Activated T-cell treated with anti-CD3 and anti-CD28 coated beads, Interleukin-2, amount 50 U/mL, for 24 hours (primary cell): Measurements from ENCODE around the gene NKD2.

Source experiments
- DNase-seq: peaks from one replicate; pipeline ENCODE4 v3.0.0-alpha.2; 2020
- H3K27ac Mint-ChIP-seq: 2 replicates; pipeline ENCODE4 v1.8.0; 2020; ENCODE audit warnings: mild to moderate bottlenecking, mixed read lengths
- H3K27me3 Mint-ChIP-seq: 2 replicates; pipeline ENCODE4 v1.8.0; 2020; ENCODE audit warnings: mixed read lengths
- H3K36me3 Mint-ChIP-seq: 2 replicates; pipeline ENCODE4 v1.8.0; 2020; ENCODE audit warnings: low read depth, mixed read lengths
- H3K4me1 Mint-ChIP-seq: 2 replicates; pipeline ENCODE4 v1.8.0; 2020; ENCODE audit warnings: low read depth, mixed read lengths
- H3K4me3 Mint-ChIP-seq: 2 replicates; pipeline ENCODE4 v1.8.0; 2020; ENCODE audit warnings: mild to moderate bottlenecking, moderate library complexity, mixed read lengths
- H3K9me3 Mint-ChIP-seq: 2 replicates; pipeline ENCODE4 v1.8.0; 2020; ENCODE audit warnings: mixed read lengths

The NKD2 gene

DNA sequence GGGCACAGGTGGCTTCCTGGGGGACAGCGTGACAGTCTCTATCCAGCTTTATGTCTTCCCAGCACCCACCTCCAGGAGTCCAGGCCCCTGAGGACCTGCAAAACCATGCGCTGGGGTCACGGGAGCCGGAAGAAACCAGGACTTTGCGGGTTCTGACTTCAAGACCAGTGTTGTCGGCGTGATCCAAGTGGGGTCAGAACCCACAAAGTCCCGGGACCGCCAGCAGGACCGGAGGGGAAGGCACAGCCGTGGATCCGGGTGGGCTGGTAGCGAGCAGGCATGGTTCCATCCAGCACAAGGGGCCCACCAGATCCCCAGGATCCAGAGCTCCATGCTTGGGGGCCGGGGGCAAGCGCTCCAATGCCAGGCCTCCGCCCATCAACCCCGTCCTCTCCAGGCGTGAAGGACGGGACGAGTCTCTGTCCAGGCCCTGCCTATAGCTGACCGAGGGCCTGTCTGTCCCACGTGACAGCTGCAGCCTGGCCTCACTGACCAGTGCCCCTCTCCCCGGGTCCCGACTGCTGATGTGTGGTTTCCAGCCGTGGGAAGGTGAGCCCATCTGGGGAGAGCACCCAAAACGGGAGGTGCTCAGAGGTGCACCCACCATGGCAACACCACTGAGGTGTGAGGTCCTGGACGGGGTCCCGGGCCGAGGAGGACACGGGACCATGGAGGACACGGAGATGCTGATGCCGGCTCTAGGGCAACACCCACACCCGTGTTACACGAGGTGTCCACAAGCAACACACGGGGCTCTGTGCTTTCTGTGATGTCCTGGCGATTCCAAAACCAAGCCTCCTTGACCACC is 54.4 kb downstream of the NKD2 start:
- DNase-seq = no peak
- Mint-ChIP-seq H3K4me3 (no peak overlapping the region), H3K27me3 (no peaks in the 10 kb centered on the region), H3K36me3 (peaks cover 64% of the 10 kb centered on the region), H3K27ac (no peak overlapping the region), H3K9me3 (no peaks in the 10 kb centered on the region), H3K4me1 (no peaks in the 10 kb centered on the region)

DNA sequence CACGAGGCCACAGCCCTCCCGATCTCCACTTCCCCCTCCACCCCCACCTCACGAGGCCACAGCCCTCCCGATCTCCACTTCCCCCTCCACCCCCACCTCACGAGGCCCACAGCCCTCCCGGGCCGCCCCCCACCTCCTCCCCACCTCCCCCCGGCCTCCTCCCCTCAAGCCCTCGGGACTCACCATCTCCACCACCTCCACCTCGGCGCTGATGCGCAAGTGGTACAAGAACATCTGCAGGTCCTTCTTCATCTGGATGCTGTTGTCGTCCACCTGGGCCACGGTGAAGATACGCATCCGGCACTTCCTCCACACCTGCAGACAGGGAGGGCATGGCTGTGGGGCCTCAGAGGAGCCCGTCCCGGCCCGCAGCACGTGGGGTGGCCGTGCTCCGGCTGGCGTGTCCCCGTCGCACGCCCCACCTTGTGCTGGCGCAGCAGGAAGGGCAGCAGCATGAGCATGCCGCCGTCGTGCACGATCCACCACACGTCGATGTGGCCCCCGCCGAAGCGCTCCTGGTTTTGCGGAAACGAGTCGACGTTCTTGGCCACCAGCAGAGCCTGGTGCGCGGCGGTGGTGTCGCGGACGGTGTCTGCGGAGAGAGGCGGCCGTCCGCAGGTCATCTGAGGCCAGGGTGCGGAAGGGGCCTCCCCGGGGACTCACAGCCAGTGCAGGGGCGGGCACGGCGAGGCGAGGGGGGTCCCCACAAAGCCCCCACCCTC is 55.2 kb downstream of the NKD2 start:
- H3K9me3 Mint-ChIP-seq = no peaks in the 10 kb centered on the region
- DNase-seq = no peak
- H3K27me3 Mint-ChIP-seq = no peaks in the 10 kb centered on the region
- H3K27ac Mint-ChIP-seq = no peak overlapping the region
- peaks cover 62% of the 10 kb centered on the region for H3K36me3 Mint-ChIP-seq
- H3K4me1 Mint-ChIP-seq = no peaks in the 10 kb centered on the region
- no peak overlapping the region for H3K4me3 Mint-ChIP-seq

DNA sequence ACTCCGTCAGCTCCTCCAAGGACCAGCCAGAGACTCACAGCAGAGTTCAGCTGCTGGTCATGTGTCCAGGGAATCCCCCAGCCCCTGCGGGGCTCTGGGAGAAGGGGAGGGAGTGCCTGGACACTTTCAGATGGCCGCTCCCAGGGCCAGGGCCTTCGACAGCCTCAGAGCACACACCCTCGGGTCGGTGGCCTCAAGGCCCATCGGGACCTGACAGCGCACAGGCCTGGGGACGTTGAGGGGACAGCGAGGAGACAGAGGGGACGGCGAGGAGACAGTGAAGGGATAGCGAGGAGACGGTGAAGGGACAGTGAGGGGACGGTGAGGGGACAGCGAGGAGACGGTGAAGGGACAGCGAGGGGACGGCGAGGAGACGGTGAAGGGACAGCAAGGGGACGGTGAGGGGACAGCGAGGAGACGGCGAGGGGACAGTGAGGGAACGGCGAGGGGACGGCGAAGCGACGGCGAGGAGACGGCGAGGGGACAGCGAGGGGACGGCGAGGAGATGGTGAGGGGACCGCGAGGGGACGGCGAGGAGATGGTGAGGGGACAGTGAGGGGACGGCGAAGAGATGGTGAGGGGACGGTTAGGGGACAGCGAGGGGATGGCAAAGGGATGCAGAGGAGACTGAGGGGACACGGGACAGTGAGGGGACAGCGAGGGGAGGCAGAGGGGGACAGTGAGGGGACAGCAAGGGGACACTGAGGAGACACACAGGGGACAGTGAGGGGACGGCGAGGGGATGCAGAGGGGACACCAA is 56.0 kb downstream of the NKD2 start:
- Mint-ChIP-seq H3K36me3 (peaks cover 61% of the 10 kb centered on the region), H3K4me1 (no peaks in the 10 kb centered on the region), H3K27me3 (no peaks in the 10 kb centered on the region), H3K4me3 (no peak overlapping the region), H3K9me3 (no peaks in the 10 kb centered on the region), H3K27ac (no peak overlapping the region)
- DNase-seq = no peak

DNA sequence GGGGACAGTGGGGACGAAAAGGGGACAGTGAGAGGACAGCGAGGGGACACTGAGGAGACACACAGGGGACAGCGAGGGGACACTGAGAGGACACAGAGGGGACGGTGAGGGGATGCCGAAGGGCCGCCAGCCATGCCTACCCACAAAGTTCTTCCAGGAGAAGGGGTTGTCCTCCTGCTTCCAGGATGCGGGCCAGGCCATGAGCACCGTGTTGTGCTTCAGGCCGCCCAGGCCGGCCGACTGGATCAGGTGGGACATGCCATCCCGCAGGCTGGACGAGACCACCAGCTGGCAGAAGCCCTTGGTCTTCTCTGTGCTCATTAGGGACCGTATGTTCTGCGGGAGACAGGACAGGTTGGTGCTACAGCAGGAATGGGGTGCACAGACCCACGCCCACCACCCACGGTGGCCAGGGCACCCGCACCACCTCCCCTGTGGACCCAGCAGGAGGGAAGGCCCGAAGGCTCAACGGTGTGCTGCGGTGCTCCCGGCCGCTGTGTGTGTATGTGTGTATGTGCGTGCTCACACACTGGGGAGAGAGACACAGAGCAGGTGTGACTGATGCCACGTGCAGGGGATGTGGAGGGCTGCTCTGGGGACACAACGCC is 56.6 kb downstream of the NKD2 start:
- H3K9me3 Mint-ChIP-seq = no peaks in the 10 kb centered on the region
- no peaks in the 10 kb centered on the region for H3K27me3 Mint-ChIP-seq
- no peaks in the 10 kb centered on the region for H3K4me1 Mint-ChIP-seq
- H3K27ac Mint-ChIP-seq = no peak overlapping the region
- no peak for DNase-seq
- H3K36me3 Mint-ChIP-seq = peaks cover 56% of the 10 kb centered on the region
- no peak overlapping the region for H3K4me3 Mint-ChIP-seq

DNA sequence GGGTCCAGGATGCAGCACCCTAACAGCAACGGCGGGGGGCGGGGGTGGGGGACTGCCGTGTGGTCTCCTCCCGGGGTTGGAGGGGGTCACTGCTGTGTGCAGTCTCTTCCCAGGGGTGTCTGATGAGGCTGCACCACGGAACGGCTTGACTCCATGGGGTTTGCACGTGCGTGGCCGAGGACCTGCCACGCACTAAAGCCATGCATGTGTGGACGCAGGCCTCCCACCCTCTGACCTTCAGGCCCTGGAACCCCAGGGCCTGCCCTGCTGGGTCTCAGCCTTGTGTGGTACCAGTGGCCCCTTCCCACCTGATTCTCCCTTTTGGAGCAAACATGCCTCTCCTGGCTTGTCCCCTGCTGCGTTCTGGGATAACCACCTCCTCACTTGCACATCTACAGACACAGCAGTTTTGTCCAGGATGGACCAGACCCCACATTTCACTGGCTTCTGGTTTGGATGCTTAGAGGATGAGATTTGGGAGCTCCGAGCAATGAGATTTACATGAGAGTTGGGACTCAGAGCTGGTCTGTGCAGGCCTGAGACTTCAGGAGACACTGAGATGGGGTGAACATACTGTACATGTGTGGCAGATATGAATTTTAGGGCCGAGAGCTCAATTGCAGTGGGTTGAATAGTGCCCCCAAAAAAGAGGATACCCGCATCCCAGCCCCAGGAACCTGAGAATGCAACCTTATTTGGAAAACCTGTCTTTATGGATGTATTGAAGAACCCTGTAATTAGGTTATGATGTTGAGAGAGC is 57.5 kb downstream of the NKD2 start:
- H3K9me3 Mint-ChIP-seq = no peaks in the 10 kb centered on the region
- H3K36me3 Mint-ChIP-seq = peaks cover 51% of the 10 kb centered on the region
- no peak overlapping the region for H3K27ac Mint-ChIP-seq
- no peak for DNase-seq
- no peak overlapping the region for H3K4me3 Mint-ChIP-seq
- H3K27me3 Mint-ChIP-seq = no peaks in the 10 kb centered on the region
- H3K4me1 Mint-ChIP-seq = no peaks in the 10 kb centered on the region

DNA sequence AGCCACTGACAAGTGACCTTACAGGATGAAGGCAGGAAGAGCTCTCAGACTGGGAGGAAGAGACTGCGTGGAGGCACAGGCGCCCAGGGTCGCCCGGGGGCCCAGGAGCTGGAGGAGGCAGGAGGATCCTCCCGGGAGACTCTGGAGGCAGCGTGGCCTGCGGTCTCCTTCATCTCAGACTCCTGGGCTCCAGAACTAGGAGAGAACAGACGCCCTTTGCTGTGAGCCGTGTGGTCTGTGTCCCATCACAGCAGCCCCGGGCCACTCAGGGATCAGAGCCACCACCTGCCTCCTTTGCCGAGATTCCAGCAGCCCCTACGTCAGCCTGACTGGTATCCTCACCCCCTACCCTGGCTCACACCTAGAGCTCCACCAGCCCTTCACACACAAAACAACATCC is 58.1 kb downstream of the NKD2 start:
- no peak overlapping the region for H3K4me3 Mint-ChIP-seq
- peak overlapping the region; percentile 63 for H3K27ac Mint-ChIP-seq
- peaks cover 48% of the 10 kb centered on the region for H3K36me3 Mint-ChIP-seq
- no peaks in the 10 kb centered on the region for H3K4me1 Mint-ChIP-seq
- no peaks in the 10 kb centered on the region for H3K27me3 Mint-ChIP-seq
- no peaks in the 10 kb centered on the region for H3K9me3 Mint-ChIP-seq
- DNase-seq = no peak

DNA sequence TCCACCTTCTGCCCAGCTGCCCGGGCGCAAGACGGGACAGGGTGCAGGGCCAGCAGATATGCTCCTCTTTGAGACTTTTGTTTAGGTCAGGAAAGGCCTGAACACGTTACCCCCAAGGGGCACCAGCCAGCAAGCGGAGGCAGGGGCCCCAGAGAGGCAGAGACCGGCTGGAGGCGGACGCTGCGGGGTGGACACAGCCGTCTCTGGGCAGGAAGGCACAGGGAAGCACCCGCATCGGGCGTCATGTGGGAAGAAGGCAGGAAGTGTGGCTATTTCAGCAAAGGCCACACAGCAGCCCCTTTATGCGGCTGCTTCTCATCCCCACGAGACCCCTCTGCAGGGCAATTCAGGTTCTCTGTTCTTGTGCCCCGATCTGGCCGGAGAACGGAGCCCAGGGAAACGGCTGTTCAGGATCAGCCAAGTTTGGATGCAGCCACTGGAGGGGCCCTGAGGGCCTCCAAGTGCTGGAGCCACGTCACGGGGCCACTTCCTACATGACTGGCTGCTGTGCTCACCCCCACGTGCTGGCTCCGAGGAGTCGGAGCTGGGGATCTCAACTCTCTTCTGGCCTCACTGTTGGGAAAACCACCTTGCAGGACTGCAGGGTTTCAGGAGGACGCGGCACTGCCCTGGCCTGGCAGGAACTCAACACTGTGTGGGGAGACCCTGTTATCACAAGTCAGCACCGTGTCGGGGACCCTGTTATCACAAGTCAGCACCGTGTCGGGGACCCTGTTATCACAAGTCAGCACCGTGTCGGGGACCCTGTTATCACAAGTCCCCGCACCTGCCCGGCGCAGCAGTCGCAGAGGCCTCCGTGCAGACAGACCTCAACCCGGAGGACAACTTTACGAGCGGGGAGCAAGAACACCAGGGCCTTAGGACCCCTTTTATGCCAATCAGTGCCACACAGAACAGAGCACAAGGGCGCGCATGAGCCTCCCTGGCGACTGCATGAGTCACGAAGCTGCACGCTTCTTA is 58.8 kb downstream of the NKD2 start:
- DNase-seq = no peak
- Mint-ChIP-seq H3K4me1 (no peaks in the 10 kb centered on the region), H3K27me3 (no peaks in the 10 kb centered on the region), H3K4me3 (no peak overlapping the region), H3K9me3 (no peaks in the 10 kb centered on the region), H3K36me3 (peaks cover 44% of the 10 kb centered on the region), H3K27ac (peak overlapping the region; percentile 63)

DNA sequence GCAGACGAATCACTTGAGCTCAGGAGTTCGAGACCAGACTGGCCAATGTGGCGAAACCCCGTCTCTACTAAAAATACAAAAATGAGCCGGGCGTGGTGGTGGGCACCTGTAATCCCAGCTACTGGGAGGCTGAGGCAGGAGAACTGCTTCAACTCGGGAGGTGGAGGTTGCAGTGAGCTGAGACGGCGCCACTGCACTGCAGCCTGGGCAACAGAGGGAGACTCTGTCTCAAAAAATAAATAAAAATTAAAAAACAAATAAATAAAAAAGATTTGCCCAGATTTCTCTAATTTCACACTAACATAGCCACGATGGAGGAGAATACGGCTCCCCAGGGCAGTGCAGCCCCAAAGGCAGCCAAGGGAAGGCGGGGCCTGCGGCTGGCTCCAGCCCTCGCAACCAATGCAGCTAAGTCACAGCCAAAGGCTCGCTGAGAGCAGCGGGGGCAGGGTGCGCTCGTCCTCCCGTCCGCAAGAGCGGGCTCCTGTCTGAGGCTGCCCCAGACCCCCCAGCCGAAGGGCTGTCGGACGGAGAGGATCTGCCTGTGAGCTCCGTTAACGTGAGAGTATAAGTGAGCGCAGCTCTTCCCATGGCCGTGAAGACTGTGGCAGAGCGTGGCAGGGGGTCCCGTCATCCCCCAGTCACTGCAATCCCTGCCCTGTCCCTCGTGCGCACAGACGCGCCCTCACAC is 59.7 kb downstream of the NKD2 start:
- Mint-ChIP-seq H3K4me1 (no peaks in the 10 kb centered on the region), H3K36me3 (peaks cover 42% of the 10 kb centered on the region), H3K27ac (no peak overlapping the region), H3K4me3 (no peak overlapping the region), H3K27me3 (no peaks in the 10 kb centered on the region), H3K9me3 (no peaks in the 10 kb centered on the region)
- no peak for DNase-seq

DNA sequence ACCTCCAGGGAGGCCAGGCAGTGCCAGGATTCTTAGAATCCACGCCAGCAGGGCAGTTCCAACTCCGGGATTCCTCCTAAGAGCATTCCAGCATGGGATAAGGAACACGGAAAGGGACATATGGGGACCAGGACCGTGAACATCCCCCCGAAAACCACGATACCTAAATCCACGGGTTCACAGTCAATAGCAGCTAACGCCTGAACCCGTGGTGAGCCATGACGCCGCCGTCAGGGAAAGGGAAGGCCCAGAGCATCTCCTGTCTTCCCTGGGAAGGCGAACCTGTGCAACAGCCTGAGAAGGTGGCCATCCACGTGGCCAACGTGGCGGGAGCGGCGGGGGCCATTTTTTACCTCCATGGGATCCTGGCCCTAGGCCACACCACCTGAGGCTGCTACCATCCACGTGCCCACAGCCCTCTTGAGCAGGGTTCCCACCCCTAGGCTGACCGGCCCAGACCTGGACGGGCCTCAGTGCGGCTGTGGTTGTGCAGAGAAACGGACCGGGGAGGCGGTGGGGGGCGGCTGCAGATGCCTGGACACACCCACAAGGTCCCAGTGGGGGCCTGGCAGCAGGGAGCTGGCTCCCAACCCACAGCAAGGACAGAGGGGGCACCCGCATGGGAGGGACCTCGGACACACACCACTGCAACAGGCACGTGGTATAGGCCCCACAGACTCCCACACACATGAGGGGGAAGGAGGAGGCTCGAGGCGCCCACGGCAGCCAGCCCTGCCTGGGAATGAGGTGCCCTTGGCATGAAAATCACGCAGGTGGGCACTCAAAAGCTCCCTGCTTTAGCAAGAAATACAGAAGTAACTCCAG is 60.5 kb downstream of the NKD2 start:
- Mint-ChIP-seq H3K27ac (no peak overlapping the region), H3K9me3 (no peaks in the 10 kb centered on the region), H3K4me1 (no peaks in the 10 kb centered on the region), H3K4me3 (no peak overlapping the region), H3K27me3 (no peaks in the 10 kb centered on the region), H3K36me3 (peaks cover 46% of the 10 kb centered on the region)
- DNase-seq = no peak

DNA sequence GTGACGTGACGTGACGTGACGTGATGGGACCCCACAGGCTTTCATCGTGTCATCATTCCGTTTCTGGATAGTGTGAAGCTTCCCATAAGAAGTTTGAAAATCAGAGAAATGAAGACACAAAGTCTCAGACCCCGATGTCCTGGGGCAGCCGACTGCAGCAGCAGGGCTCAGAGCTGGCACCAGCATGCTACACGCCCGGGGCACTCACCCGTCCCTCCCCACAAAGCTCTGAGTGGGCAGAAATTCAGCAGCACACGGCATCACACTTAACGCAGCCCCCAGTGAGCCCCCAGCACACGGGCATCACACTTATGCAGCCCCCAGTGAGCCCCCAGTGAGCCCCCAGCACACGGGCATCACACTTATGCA is 61.1 kb downstream of the NKD2 start:
- Mint-ChIP-seq H3K9me3 (no peaks in the 10 kb centered on the region), H3K4me1 (no peaks in the 10 kb centered on the region), H3K4me3 (no peak overlapping the region), H3K27ac (no peak overlapping the region), H3K27me3 (no peaks in the 10 kb centered on the region), H3K36me3 (peaks cover 47% of the 10 kb centered on the region)
- no peak for DNase-seq

DNA sequence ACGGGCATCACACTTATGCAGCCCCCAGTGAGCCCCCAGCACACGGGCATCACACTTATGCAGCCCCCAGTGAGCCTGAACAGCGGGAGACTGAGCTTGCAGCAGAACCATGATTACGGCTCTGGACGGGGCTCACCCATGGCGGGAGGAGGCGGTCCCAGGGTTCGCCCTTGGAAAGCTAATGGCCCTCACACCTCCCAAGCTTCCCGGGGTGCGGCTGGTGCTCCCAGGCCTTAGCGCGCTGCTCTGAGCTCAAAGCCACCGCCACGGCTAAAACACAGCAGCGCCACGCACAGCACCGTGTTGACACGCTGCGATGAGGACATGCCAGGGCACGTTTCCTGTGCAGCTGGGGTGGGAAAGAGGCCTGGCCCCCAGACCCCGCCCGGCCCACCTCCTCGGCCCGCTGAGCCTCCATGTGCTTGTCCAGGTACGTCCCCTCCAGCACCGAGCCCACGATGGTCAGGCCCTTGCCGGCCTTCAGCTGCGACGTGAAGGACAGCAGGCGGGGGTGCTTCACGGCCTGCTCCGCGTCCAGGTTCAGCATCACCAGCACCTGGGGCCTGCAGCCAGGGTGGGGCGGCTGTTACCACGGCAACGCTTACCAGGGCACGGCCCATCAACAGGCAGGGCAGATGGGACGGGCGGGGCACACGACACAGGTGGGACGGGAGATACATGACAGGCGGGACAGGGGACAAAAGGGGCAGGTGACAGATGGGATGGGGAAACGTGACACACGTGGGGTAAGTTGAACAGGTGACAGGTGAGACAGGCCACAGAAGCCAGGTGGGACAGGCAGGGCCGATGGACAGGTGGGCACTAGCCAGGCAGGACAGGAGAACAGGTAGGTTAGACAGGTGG is 64.9 kb downstream of the NKD2 start:
- Mint-ChIP-seq H3K27me3 (no peaks in the 10 kb centered on the region), H3K4me3 (no peak overlapping the region), H3K36me3 (peaks cover 48% of the 10 kb centered on the region), H3K9me3 (no peaks in the 10 kb centered on the region), H3K4me1 (no peaks in the 10 kb centered on the region), H3K27ac (no peak overlapping the region)
- no peak for DNase-seq
